GM21423 (cell line): Measurements from ENCODE around the gene CD81.

Experiments
- ATAC-seq: cut with Tn5 transposase; IDR thresholded peaks from one replicate; pipeline ENCODE4 v1.9.1; 2021; ENCODE audit warnings: mild to moderate bottlenecking, moderate library complexity; ENCODE audit not compliant: unreplicated experiment

Gene CD81

DNA sequence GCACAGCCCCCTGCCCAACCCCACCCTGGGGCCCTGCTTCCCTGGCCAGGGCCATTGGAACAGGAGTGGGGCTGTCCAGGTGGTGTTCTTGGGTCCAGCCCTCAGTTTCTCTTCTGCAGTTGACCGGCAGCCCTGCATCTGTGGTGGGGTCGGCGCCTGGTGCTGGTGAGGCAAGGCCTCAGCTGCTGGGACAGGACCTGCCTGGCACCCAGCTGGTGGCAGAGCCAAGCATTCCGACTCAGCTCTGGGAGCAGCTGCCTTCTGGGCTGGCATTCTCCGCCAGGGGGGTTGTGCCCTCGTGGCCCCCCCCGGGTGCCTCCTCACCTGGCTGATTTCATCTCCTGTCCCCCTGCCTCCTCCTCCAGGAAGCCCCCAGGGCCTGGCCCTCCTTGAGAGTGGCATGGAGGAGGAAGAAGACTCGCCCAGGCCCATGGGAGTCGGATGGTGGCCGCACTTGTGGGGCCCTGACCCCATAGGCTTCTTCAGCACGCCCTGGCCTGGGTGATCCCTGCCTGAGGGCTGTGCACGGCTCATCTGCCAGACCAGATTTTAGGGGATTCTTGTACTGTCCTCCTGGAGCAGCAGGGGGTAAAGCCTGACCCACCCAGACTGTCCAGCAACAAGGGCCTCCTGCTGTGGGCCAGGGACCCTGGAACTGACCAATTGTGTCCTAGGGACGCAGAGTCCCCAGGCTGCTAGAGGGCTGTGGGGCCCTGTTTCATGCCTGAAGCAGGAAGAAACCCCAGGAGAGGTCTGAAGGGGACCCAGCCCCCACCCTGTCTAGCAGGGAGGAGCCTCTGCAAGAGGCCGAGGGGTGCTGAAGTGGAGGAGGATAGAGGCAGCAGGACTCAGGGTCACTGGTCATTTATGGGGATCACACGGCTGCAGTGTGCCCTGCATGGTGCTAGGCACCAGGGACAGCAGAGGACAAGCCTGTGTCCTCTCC, 11.6 kb downstream of the CD81 start:
- no peak for ATAC-seq

DNA sequence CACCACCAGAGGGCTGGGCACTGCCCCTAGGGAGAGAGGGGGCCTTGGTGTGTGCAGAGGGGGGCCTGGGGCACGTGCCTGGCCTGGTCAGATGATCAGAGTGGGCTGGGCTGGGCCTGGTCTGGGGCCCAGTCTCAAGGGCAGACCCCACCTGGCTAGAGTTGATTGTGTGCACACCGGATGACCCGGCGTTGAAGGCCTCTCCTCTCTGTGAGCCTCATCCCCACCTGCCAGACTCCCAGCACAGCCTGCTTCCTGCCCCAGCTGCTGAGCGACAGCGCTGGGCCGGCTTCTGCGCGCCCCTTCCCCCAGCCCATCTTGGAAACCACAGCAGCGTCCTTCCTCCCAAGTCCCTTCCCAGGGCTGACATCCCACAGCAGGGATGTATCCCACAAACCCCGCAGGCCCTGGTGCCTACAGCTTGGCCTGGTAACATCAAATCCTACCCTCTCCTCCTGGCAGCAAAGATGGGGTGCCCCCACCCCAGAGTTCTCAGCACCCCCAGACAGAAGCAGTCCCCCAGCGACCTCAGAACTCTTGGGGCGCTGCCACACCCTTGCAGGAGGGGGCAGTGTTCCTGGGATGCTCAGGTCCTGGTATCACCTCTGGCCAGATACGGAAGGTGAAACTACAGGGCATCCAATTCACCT, 12.4 kb downstream of the CD81 start:
- ATAC-seq = no peak

DNA sequence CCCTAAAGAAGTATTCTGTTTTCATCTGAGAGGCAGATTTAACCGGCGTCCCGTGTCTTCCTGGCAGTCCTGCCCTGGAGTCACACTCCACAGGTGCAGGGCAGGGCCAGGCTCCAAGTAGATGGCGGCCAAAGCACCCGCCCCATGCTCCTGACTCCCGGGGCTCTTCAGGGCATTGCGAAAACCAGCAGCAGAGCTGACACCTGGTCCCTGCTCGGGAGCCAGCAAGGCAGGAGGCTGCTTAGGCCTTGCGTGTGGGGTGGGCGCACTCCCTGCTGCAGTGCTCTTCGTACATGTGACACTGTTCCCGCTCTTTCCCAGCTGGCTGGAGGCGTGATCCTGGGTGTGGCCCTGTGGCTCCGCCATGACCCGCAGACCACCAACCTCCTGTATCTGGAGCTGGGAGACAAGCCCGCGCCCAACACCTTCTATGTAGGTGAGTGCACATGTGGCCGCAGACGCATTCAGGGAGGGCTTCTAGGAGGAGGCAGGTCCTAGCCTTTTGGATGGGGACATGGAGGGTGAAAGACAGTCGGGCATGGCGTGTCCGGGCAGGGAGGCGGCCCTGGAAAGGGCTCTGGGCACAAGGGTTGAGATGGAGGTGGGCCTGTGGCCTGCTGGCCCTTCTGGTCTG, 13.1 kb downstream of the CD81 start:
- no peak for ATAC-seq

DNA sequence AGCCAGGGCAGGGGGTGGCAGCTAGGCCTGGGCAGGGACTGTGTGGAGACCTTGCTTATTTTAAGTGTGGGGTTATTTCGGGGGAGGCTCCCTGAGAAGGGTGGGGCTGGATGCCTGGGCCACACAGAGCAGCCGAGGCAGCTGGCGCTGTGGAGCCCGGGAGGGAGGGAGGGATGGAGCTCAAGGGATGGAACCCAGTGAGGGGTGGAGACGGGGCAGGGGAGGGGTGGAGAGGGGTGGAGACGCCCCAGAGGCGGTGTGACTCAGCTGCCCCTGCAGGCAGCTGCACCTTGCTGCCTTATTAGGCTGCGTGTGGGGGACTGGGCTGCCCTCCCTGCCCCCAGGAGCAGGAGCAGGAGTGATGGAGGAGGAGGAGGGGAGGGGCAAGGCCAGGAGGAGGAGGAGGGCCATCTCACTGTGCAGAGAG, 13.6 kb downstream of the CD81 start:
- ATAC-seq = no peak

DNA sequence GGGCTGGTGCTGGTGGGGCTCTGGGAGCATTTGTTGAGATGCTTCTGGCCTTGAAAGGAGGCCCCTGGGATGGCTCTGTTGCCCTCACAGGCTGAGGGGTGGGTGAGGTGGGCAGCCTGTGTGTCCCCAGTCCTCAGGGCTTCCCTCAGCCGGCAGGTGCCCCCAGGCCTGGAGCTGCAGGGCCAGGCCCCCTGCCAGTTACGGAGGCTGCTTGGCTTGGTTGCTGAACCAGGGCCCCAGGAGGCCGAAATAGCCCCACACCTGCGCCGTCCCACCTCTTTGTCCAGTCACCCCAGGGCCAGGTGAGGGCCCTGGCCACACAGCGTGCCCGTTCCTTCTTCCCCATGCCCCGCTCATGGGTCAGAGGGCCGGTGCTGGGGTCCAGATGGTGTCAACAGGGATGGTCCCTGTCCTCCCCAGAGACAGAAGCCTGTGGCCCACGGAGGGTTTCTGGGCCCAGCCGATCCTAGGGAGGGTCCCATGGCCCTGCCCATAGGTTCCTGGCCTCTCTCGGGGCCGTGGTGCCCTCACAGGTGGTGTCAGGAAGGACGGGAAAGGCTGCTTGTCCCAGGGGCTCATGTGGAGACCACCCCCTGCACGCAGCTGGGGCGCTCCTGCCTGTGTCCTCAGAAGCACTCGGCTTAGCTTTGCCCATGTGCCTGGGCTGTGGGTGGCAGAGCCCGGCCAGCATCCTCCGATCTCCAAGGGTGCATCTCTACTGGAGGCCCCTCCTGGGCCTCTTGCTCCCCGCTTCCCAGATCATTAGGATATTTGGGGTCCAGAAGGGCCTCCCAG, 14.3 kb downstream of the CD81 start:
- ATAC-seq = no peak

DNA sequence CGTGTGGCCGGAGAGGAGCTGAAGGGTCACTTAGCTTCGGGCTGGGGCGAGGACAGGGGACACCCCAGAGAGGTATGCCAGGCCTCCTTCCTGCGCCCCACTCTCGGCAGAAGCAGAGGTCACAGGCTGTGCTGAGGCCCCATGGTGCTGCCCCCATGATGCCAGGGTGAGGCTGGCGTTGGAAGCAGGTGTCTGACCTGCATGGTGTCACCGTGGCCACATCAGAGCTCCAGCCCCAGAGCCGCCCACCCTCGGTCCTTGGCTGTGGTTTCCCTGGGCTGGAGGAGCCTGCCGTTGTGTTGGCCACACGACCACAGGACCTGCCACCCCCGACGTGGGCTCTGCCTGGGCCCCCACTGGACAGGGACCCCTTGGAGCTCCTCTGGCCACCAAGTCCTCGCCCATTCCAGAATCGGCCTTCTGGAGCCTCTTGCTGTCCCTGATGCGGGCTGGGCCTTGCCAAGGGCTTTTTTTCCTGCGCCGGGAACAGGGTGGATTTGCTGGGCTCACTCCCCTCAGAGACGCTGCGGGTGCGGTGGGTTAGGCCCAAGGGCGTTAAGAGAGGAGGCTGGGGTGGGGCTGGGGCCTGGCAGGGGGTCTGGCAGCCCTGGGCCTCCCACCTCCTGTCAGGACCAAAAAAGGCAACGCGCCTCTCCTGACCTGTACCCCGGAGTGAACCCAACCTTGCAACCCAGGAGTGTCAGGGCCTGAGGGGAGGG, 15.3 kb downstream of the CD81 start:
- ATAC-seq = no peak

DNA sequence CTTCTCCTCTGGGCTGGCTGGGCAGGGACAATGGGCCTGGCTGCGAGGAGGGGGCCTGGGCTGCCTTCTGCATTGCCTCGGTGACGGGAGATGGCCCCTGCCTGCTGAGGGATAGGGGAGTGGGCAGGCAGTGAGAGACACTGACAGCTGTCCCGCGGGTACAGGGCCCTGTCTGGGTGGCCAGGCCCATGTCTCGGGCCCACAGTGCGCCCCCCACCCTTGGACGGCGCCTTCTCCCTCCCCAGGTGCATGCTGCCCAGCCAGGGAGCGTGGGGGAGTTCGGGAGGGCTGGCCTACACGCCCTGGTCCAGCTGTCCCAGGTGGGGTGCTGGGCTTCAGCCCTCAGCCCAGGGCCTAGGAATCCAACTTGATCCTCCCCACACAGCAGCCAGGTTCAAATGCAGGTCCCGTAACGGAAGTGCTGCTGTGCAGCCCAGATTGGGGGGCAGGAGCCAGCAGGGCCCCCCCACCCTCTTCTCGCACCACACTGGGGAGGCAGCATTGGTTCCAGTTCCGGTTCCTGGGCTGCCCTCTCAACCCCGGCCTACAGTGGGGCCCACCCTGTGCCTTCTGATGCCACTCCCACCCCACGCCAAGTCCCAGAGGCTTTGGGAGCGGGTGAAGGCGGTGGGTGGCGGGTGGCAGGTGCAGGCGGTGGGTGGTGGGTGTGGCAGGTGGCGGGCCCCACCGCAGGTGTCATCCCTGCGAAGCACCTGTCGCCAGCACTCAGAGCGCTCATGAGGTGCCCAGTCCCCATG, 16.2 kb downstream of the CD81 start:
- no peak for ATAC-seq

DNA sequence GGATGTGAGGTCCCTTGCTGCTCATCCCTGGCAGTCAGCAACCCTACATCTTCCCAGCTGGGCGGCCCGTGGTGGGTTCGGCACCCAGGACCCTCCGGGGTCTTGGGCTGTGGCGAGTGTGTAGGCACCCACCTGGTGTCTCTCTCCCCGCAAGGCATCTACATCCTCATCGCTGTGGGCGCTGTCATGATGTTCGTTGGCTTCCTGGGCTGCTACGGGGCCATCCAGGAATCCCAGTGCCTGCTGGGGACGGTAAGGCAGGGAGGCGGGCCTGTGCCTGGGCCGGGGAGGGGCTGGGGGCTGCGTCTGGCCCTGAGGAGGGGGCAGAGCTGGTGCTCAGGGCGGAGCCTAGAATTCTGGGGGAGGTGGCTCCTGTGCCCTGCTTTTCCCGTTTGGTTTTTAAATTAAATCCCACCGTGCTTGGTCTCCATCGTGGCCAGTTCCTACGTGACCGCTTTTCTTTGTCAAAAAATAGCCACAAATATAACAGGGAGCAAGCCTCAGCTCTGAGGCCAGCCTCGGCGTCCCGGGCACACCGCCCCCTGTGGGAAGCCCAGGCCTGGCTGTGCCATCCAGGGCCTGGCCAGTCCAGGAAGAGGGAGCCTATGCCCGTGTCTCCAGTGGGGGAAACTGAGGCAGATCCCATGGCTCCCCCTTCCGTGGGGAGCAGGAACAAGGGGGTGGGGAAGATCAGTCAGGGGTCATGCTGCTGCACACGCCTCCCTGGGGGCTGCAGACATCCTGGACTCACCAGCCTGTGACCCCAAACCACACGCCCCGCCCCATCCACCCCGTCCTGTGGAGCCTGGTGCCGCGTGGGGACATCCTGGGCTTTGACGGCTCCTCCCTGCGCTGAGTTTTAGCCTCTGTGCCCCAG, 17.1 kb downstream of the CD81 start:
- ATAC-seq = peak; percentile 39

DNA sequence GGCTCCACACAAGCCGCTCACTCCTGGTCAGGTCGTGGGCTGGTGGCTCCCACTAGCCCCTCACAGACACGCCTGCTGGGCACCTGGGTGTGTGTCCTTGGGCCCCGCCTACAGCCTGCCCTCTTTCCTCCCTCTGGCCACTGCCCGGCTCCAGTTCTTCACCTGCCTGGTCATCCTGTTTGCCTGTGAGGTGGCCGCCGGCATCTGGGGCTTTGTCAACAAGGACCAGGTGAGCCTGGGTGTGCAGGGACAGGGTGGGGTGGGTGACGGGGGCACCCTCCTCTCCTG, 17.7 kb downstream of the CD81 start:
- no peak for ATAC-seq

DNA sequence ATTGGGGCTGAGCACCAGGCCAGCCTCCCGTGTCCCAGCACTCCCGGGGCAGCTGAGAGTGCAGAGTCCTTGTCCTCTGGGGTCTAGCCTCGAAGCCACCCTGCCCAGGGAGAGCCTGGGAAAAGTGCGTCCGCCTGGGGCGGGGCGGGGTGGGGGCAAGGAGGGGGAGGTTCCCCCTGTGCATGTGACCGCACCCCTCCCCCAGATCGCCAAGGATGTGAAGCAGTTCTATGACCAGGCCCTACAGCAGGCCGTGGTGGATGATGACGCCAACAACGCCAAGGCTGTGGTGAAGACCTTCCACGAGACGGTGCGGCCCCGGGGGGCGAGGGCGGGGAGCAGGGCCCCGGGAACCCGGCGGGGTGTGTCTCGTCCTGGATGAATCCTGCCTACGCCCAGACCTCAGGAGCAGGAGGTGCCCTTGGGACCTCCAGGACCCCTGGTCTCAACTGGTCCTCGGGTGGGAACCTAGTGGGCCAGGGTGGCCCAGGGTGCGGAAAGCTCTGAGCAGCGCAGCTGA, 18.2 kb downstream of the CD81 start:
- ATAC-seq = no peak

DNA sequence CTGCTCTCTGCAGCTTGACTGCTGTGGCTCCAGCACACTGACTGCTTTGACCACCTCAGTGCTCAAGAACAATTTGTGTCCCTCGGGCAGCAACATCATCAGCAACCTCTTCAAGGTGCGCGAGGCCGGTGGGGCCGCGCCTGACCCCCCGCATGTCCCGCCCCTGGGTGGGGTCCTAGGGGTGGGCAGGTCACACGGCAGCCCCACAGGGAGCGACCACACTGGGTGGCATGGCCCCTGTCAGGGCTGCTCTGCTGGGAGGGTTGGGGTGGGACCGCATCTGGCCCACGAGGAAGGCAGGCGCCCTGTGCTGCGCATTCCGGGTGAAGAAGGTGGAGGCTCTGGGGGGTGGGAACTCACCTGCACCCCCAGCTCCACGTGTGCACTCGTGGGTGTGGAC, 18.7 kb downstream of the CD81 start:
- no peak for ATAC-seq

DNA sequence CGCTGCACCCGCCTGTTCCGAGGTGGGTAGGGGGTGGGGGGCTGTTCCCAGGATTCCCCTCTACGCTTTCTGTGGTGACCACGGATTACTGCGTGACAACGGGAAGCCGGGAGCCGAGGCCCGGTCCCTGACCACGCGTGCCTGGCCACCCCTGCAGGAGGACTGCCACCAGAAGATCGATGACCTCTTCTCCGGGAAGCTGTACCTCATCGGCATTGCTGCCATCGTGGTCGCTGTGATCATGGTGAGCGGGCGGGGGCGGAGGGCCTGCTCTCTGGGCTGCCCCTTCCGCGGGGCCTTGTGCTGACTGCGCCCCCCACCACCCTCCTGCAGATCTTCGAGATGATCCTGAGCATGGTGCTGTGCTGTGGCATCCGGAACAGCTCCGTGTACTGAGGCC, 19.4 kb downstream of the CD81 start:
- ATAC-seq = no peak

DNA sequence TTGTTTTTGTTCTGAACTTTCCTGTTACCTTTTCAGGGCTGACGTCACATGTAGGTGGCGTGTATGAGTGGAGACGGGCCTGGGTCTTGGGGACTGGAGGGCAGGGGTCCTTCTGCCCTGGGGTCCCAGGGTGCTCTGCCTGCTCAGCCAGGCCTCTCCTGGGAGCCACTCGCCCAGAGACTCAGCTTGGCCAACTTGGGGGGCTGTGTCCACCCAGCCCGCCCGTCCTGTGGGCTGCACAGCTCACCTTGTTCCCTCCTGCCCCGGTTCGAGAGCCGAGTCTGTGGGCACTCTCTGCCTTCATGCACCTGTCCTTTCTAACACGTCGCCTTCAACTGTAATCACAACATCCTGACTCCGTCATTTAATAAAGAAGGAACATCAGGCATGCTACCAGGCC, 19.9 kb downstream of the CD81 start:
- ATAC-seq = no peak

DNA sequence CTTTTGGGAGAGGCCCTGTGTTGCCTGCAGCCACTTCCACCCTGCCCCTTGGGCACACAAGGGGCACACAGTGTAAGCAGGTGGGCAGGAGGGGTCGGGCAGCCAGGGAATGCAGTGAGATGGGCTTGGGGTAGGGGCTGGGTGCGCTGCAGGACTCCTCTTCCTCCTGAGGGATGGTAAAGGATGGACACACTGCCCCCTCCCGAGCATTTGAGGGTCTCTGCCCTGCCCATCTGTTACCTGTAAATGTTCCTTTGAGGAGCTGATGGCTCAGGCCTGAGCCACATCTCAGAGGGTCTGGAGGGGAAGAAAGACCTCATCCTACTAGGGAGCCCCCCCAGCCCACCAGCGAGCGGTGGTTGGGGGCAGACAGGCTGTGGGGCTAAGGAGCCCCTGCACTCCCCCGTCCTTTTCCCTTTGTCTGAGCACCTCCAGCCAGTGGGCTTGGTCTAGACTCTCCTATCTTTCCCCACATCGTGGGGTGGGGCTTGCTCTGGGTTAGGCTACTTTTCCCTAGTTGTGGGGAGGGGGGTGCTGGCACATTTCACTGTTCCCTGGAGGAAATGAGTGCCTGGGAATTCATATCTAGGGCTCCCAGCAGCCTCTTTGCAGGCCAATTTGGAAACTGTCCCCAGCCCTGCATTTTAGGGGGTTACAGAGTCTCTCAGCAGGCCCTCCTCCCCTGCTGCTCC, 21.7 kb downstream of the CD81 start:
- no peak for ATAC-seq

DNA sequence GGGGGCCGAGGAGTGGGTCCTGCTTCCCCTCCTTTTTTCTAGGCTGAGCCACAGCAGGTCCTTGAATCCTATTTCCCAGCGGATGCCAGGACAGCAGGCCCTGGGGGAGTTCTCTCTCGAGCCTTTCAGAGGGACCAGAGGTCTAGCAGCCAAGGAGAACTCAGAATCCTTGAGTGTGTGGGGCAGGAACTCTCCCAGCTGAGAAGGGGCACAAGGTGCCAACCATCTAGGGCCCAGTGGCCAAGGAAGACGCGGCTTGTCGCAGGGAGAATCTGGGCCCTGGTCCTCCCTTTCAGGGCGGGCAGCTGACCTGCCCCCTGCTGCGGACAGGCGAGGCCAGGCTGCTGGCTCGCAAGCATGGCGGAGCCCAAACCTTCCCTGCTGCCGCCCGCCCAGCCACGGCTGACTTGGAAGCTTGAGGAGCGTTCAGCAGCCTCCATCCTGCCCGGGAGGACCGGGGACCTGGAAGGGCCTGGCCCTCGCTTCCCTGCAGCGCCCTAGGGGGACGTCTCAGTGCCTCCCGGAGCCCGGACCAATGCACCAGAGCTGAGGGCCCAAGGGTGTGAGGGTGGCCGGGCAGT, 22.5 kb downstream of the CD81 start:
- no peak for ATAC-seq

DNA sequence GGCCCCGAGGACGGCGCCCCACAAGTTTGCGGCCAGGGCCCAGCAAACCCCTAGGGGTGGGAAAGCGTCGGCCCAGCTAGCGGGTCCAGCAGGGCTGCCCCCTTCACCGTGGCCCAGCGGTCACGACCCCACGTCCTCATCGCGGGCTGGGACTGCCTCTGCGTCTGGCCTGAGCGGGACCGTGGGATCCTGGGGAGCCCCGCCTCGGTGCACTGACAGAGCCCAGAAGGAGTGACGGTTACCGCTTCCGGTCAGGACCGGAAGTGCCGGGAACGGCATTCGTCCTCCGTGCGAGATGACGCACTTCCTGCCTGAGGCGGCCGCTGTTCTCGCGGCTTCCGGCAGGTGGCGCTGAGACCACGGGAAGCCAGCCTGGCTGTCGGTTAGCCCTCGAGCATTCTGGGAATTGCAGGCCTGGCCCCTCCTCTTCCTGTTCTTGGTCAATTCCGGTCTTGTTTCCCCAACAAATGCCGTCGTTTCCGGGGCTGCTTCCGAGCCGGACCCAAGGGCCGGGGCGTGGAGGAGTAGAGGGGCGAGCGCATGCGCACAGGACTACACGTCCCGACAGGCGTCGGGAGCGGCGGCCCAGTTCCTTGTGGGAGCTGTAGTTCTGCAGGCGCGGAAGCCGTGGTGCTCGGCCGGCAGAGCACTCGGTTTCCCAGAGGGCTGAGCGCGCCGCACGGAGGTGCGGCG, 23.1 kb downstream of the CD81 start, which contains the start of gene TSSC4:
TSSC4 (plus strand) TSS at position 682 of the 693 bp plus-strand sequence. CDS start 1,884 bp downstream, outside the sequence.
- ATAC-seq = peak; percentile 75
